GM23248 (cell line): ENCODE data around the gene ZIC5. TPM values are rescaled to one million over a fixed set of nuclear protein-coding genes. Genes with fewer than 3 reads are reported as not detected.
A peak's percentile ranks its signal among the peaks of the same experiment; 100 is the strongest.

Source experiments
- DNase-seq: peaks from one replicate; pipeline ENCODE4 v3.0.0-alpha.2; 2015
- H2AFZ ChIP-seq: fragments of 200-600 bp; sonication (generic); 2 replicates; pipeline ENCODE4 v1.6.1; 2016; ENCODE audit warnings: antibody characterized with exemption
- H3F3A ChIP-seq: fragments of 200-600 bp; sonication (generic); 2 replicates; pipeline ENCODE4 v1.6.1; 2016; ENCODE audit warnings: mild to moderate bottlenecking, antibody characterized with exemption, mixed run types; ENCODE audit not compliant: insufficient read depth
- H3K27ac ChIP-seq: fragments of 200-600 bp; sonication (generic); 2 replicates; pipeline ENCODE4 v1.5.1; 2016; ENCODE audit warnings: mild to moderate bottlenecking
- H3K27me3 ChIP-seq: fragments of 200-600 bp; sonication (generic); replicated peaks from 2 replicates; pipeline ENCODE4 v1.6.1; 2016; ENCODE audit warnings: mild to moderate bottlenecking; ENCODE audit not compliant: insufficient read depth
- H3K36me3 ChIP-seq: fragments of 200-600 bp; sonication (generic); 2 replicates; pipeline ENCODE4 v1.6.1; 2016; ENCODE audit warnings: low read depth, mild to moderate bottlenecking
- H3K4me1 ChIP-seq: fragments of 200-600 bp; sonication (generic); 2 replicates; pipeline ENCODE4 v1.6.1; 2016; ENCODE audit warnings: mild to moderate bottlenecking; ENCODE audit not compliant: insufficient read depth
- H3K4me2 ChIP-seq: fragments of 200-600 bp; sonication (generic); one replicate; pipeline ENCODE4 v1.6.1; 2016; ENCODE audit warnings: mild to moderate bottlenecking; ENCODE audit not compliant: unreplicated experiment
- H3K4me3 ChIP-seq: fragments of 200-600 bp; sonication (generic); 2 replicates; pipeline ENCODE4 v1.5.1; 2016; ENCODE audit warnings: mild to moderate bottlenecking
- H3K79me2 ChIP-seq: fragments of 200-600 bp; sonication (generic); 2 replicates; pipeline ENCODE4 v1.6.1; 2016; ENCODE audit warnings: mild to moderate bottlenecking; ENCODE audit not compliant: insufficient read depth
- H3K9ac ChIP-seq: fragments of 200-600 bp; sonication (generic); 2 replicates; pipeline ENCODE4 v1.6.1; 2016; ENCODE audit warnings: mild to moderate bottlenecking
- H3K9me2 ChIP-seq: fragments of 200-600 bp; sonication (generic); 2 replicates; pipeline ENCODE4 v1.6.1; 2016; ENCODE audit warnings: mixed run types, mild to moderate bottlenecking, moderate library complexity; ENCODE audit not compliant: insufficient read depth
- H3K9me3 ChIP-seq: fragments of 200-600 bp; sonication (generic); one replicate; pipeline ENCODE4 v1.6.1; 2017; ENCODE audit warnings: low read depth
- H4K20me1 ChIP-seq: fragments of 200-600 bp; sonication (generic); 2 replicates; pipeline ENCODE4 v1.6.0; 2016; ENCODE audit not compliant: insufficient read depth
- EZH2 ChIP-seq: fragments of 200-600 bp; sonication (generic); IDR thresholded peaks from 2 replicates; pipeline ENCODE4 v1.6.1; 2018; ENCODE audit warnings: antibody characterized with exemption, mild to moderate bottlenecking; ENCODE audit not compliant: insufficient read depth, poor library complexity, severe bottlenecking
- EZH2phosphoT487 ChIP-seq: fragments of 200-600 bp; sonication (generic); IDR thresholded peaks from 2 replicates; pipeline ENCODE4 v1.6.1; 2018; ENCODE audit warnings: antibody characterized with exemption, moderate library complexity, mild to moderate bottlenecking, low read depth; ENCODE audit not compliant: insufficient read depth
- WGBS, 2 experiments: methylation state at CpG; one replicate each; pipeline ENCODE4 v1.1.6; 2015 to 2017; ENCODE audit warnings: low lambda C conversion rate in 2 of 2, low coverage in 1 of 2; ENCODE audit errors: missing lambda C conversion rate in 2 of 2; 5-methylcytosine and 5-hydroxymethylcytosine counted together
- in situ Hi-C: fragments of 300-500 bp; cut with MboI; formaldehyde crosslinking; loops from 2 replicates; pipeline ENCODE4 v1.15.0; 2020
- polyA plus RNA-seq: library from polyadenylated mRNA; unstranded; fragments of >200 nt; fragmentation: Nextera tagmentation; extraction: Ambion mirVana; gene quantifications from 2 replicates; pipeline ENCODE4 v1.2.1, GENCODE V29; 2016
- total RNA-seq: library from RNA; depleted of rRNA; stranded (reverse); fragments of >200 nt; shearing (Covaris generic); gene quantifications from 2 replicates; pipeline ENCODE4 v1.2.3, GENCODE V29; 2014

Gene ZIC5
- total and polyA plus RNA-seq, 2 experiments from 2014 or later: not detected

GRCh38 chr13:99959540-99960230, 11.9 kb downstream of the ZIC5 start:
- no peak for TF ChIP-seq EZH2
- TF ChIP-seq EZH2phosphoT487: no peak
- H3K9me3 ChIP-seq: no peaks in the 10 kb centered on the region
- peak overlapping the region; percentile 41 for H3K4me2 ChIP-seq
- in situ Hi-C loops: no loop called here
- H3K9me2 ChIP-seq: no peaks in the 10 kb centered on the region
- no peaks in the 10 kb centered on the region for H3K79me2 ChIP-seq
- 6 to 11% methylated on average over 44 of the region's 49 CpGs for WGBS, 2 experiments
- no peaks in the 10 kb centered on the region for H4K20me1 ChIP-seq
- H3K4me3 ChIP-seq: peak overlapping the region; percentile 40; the same call in 1 of the 2 replicates
- H3F3A ChIP-seq: no peaks in the 10 kb centered on the region
- no peak overlapping the region for H3K27ac ChIP-seq
- no peaks in the 10 kb centered on the region for H3K36me3 ChIP-seq
- peaks cover 97% of the 10 kb centered on the region for H3K27me3 ChIP-seq
- 0 out of 2 replicates have a peak, but pooled peaks cover 3% of the 10 kb centered on the region for H3K4me1 ChIP-seq
- no peak overlapping the region for H2AFZ ChIP-seq
- DNase-seq: peak; percentile 37
- H3K9ac ChIP-seq: no peak overlapping the region

- Histone ChIP-seq H2AFZ (no peak overlapping the region), H3K4me1 (0 out of 2 replicates have a peak, but pooled peaks cover 3% of the 10 kb centered on the region), H3K9me2 (no peaks in the 10 kb centered on the region), H3K9ac (no peak overlapping the region), H3K36me3 (no peaks in the 10 kb centered on the region), H3K27ac (no peak overlapping the region), H3K27me3 (peaks cover 97% of the 10 kb centered on the region), H3K4me2 (no peak overlapping the region), H3K4me3 (no peak overlapping the region), H3K79me2 (no peaks in the 10 kb centered on the region), H3K9me3 (no peaks in the 10 kb centered on the region), H4K20me1 (no peaks in the 10 kb centered on the region), H3F3A (no peaks in the 10 kb centered on the region)
- TF ChIP-seq EZH2phosphoT487: 0 out of 2 replicates have a peak, but pooled peaks have one; percentile 23
- no peak for TF ChIP-seq EZH2
- no peak for DNase-seq
- in situ Hi-C loops: no loop called here
- 29 to 38% methylated on average over 10 of the region's 10 CpGs for WGBS, 2 experiments
Measured at GRCh38 chr13:99959127-99959539, 12.4 kb downstream of the ZIC5 start.

GRCh38 chr13:99958406-99959126, 13.0 kb downstream of the ZIC5 start:
- no peak overlapping the region for H3K27ac ChIP-seq
- H3K9me2 ChIP-seq: no peaks in the 10 kb centered on the region
- no peaks in the 10 kb centered on the region for H3K36me3 ChIP-seq
- H3K79me2 ChIP-seq: no peaks in the 10 kb centered on the region
- H3K27me3 ChIP-seq: peaks cover 96% of the 10 kb centered on the region
- H3K4me2 ChIP-seq: no peak overlapping the region
- H4K20me1 ChIP-seq: no peaks in the 10 kb centered on the region
- no peak overlapping the region for H3K4me3 ChIP-seq
- in situ Hi-C loops: no loop called here
- no peak for DNase-seq
- 0 out of 2 replicates have a peak, but pooled peaks cover 3% of the 10 kb centered on the region for H3K4me1 ChIP-seq
- no peak overlapping the region for H3K9ac ChIP-seq
- WGBS, 2 experiments: 13 to 14% methylated on average over 33 to 35 of the region's 35 CpGs
- H3F3A ChIP-seq: no peaks in the 10 kb centered on the region
- no peaks in the 10 kb centered on the region for H3K9me3 ChIP-seq
- no peak; the same call in 1 of the 2 replicates for TF ChIP-seq EZH2phosphoT487
- TF ChIP-seq EZH2: no peak
- no peak overlapping the region for H2AFZ ChIP-seq

- peak; percentile 28 for DNase-seq
- in situ Hi-C loops: no loop called here
- Histone ChIP-seq H3K27me3 (peaks cover 91% of the 10 kb centered on the region), H3K9me3 (no peaks in the 10 kb centered on the region), H3K4me1 (0 out of 2 replicates have a peak, but pooled peaks cover 3% of the 10 kb centered on the region), H2AFZ (no peak overlapping the region), H4K20me1 (no peaks in the 10 kb centered on the region), H3K27ac (no peak overlapping the region), H3K79me2 (no peaks in the 10 kb centered on the region), H3K4me2 (peak overlapping the region; percentile 46), H3K9ac (no peak overlapping the region), H3K36me3 (no peaks in the 10 kb centered on the region), H3F3A (no peaks in the 10 kb centered on the region), H3K4me3 (0 out of 2 replicates have a peak overlapping the region, but pooled peaks have one; percentile 34), H3K9me2 (no peaks in the 10 kb centered on the region)
- peak; percentile 95 for TF ChIP-seq EZH2
- 0 out of 2 replicates have a peak, but pooled peaks have one; percentile 61 for TF ChIP-seq EZH2phosphoT487
- 3 to 4% methylated on average over 52 to 68 of the region's 68 CpGs for whole genome bisulfite sequencing, 2 experiments
Measured at GRCh38 chr13:99956473-99957349, 14.9 kb downstream of the ZIC5 start.
